Activated T-cell treated with anti-CD3 and anti-CD28 coated beads, Interleukin-2, amount 50 U/mL, for 72 hours (primary cell): Measurements from ENCODE around the gene PNKD. TPM values are rescaled to one million over a fixed set of nuclear protein-coding genes. Genes with fewer than 3 reads are reported as not detected.

Experiments used
- ATAC-seq, 2 donors: fragments of 150-1000 bp; cut with Tn5 transposase; replicated peaks in 1 of 2; 2 replicates each; pipeline ENCODE4 v1.10.0; 2021; ENCODE audit warnings: moderate library complexity in 2 of 2, mild to moderate bottlenecking in 1 of 2
- DNase-seq, 2 donors: peaks; one replicate each; pipeline ENCODE4 v3.0.0; 2021 to 2022; ENCODE audit warnings: mixed read lengths in 1 of 2
- H3K27ac Mint-ChIP-seq: one replicate; pipeline ENCODE4 v1.8.0; 2022; ENCODE audit warnings: mild to moderate bottlenecking, moderate library complexity, mixed read lengths
- H3K27me3 Mint-ChIP-seq: one replicate; pipeline ENCODE4 v1.8.0; 2022; ENCODE audit warnings: low read depth, mixed read lengths
- H3K36me3 Mint-ChIP-seq, 2 donors: one replicate each; pipeline ENCODE4 v1.8.0; 2022; ENCODE audit warnings: mixed read lengths in 2 of 2, mild to moderate bottlenecking in 1 of 2; ENCODE audit not compliant: insufficient read depth in 2 of 2
- H3K4me1 Mint-ChIP-seq: one replicate; pipeline ENCODE4 v1.8.0; 2022; ENCODE audit warnings: low read depth, mixed read lengths
- H3K4me3 Mint-ChIP-seq, 2 donors: one replicate each; pipeline ENCODE4 v1.8.0; 2022; ENCODE audit warnings: mild to moderate bottlenecking in 2 of 2, mixed read lengths in 2 of 2, moderate library complexity in 2 of 2
- H3K9me3 Mint-ChIP-seq, 2 donors: one replicate each; pipeline ENCODE4 v1.8.0; 2022; ENCODE audit warnings: mixed read lengths in 2 of 2
- total RNA-seq, 2 donors: library from RNA; stranded (reverse); gene quantifications; one replicate each; pipeline ENCODE4 v1.2.3, GENCODE V29; 2022

The PNKD gene
- total RNA-seq, 2 donors from 2014 or later = 14.7 to 17.7 TPM

DNA sequence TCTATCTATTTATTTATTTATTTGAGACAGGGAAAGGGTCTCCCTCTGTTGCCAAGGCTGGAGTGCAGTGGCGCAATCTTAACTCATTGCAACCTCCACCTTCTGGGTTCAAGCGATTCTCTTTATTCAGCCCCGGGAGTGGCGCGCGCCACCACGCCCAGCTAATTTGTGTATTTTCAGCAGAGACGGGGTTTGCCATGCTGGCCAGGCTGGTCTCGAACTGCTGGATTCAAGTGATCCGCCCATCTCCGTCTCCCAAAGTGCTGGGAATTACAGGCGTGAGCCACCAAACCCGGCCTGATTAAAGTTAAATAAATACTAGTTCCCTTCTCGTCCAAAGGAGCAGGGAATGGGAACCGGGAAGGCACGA lies 125.1 kb downstream of the PNKD start:
- Mint-ChIP-seq H3K4me3 (peak overlapping the region; percentile 89 to 90), H3K9me3 (no peaks in the 10 kb centered on the region), H3K27me3 (peaks cover 15% of the 10 kb centered on the region), H3K36me3 (peaks cover 0 to 2% of the 10 kb centered on the region in 2 donors), H3K27ac (peak overlapping the region; percentile 14), H3K4me1 (peaks cover 34% of the 10 kb centered on the region)
- no peak for ATAC-seq
- DNase-seq = no peak

DNA sequence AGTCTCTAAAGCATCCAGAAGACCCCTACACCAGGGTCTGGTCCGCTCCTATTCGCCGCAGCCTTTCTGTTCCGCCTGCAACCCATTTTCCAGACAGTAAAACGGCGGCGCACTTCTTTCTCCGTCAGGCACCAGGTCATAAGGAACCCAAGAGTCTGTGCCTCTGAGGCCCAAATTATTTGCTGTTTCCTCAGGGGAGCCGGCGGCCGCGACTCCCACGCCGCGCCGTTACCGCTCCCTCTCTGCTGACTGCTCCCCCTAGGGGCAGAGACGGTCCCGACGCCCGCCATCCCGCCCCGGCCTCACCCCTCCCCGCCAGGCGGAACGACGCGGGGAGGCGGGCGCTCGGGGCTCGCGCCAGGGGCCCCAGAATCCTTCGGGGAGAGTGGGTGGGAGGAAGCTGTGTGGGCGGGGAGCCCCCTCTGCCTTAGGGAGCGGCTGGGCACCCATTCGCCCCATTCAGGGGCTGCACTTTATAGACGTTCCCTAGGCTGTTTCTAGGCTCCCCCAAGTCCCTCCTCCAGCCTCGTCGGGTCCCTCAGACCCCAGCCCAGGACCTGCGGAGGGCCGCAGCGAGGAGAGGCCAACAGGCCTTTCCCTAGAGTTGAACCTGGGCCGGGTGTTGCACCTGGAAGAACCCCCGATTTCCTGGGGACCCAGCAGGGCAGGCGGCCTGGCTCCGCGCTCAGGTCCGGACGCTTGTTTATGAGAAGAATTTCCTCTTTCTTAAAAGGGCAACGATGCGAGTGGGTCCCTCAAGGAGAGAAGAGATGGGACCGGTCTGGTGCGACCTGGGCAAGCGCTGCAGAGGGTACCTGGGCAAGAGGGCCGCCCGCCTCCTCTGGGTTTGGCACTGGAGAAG lies 125.7 kb downstream of the PNKD start:
- ATAC-seq (peak; percentile 65 to 69), DNase-seq (peak; percentile 95)
- H3K36me3 Mint-ChIP-seq = peaks cover 0 to 2% of the 10 kb centered on the region in 2 donors
- H3K4me3 Mint-ChIP-seq = peak overlapping the region; percentile 89 to 90
- peaks cover 34% of the 10 kb centered on the region for H3K4me1 Mint-ChIP-seq
- no peaks in the 10 kb centered on the region for H3K9me3 Mint-ChIP-seq
- peak overlapping the region; percentile 78 for H3K27ac Mint-ChIP-seq
- peaks cover 15% of the 10 kb centered on the region for H3K27me3 Mint-ChIP-seq

Other genes starting within 250 kb of the PNKD start
- gene RUFY4, start 201.3 kb upstream of the PNKD start, total RNA-seq = 1 to 10 TPM in 1 of 2 donors, under 1 TPM in 1; 0.84 to 1.9 TPM
- gene CXCR2, start 144.5 kb upstream of the PNKD start, total RNA-seq = under 1 TPM; 0.25 to 0.48 TPM
- not detected for gene CXCR1, start 103.6 kb upstream of the PNKD start, total RNA-seq
- gene ARPC2, start 53.3 kb upstream of the PNKD start, total RNA-seq = 100 to 1,000 TPM; 517 to 533 TPM
- 1 to 10 TPM in 1 of 2 donors, under 1 TPM in 1; 0.76 to 1.4 TPM for gene GPBAR1, start 9.5 kb upstream of the PNKD start, total RNA-seq
- gene AAMP, start 382 bp upstream of the PNKD start, total RNA-seq = 10 to 100 TPM; 51.7 to 63.0 TPM
- 10 to 100 TPM; 64.5 to 75.1 TPM for gene TMBIM1, start 22.0 kb downstream of the PNKD start, total RNA-seq
- gene CATIP, start 86.3 kb downstream of the PNKD start, total RNA-seq = not detected
- under 1 TPM in 1 of 2 donors, not detected in 1; 0.19 TPM for gene SLC11A1, start 111.8 kb downstream of the PNKD start, total RNA-seq
- gene CTDSP1, start 129.3 kb downstream of the PNKD start, total RNA-seq = 10 to 100 TPM; 76.7 to 79.0 TPM
- gene VIL1, start 148.6 kb downstream of the PNKD start, total RNA-seq = not detected